Stimulated activated naive CD8-positive, alpha-beta T cell treated with anti-CD3 and anti-CD28 coated beads, Interleukin-15, amount 100 ng/mL, for 72 hours (primary cell): Measurements from ENCODE around the gene STPG4.

Experiments used
- ATAC-seq: fragments of 150-1000 bp; cut with Tn5 transposase; 2 replicates; pipeline ENCODE4 v1.10.0; 2021; ENCODE audit warnings: mild to moderate bottlenecking, moderate library complexity
- DNase-seq, 2 donors: peaks; one replicate each; pipeline ENCODE4 v3.0.0; 2021 to 2022
- H3K27ac Mint-ChIP-seq, 2 donors: one replicate each; pipeline ENCODE4 v1.8.0; 2022; ENCODE audit warnings: mild to moderate bottlenecking in 2 of 2, mixed read lengths in 2 of 2, moderate library complexity in 2 of 2
- H3K27me3 Mint-ChIP-seq: one replicate; pipeline ENCODE4 v1.8.0; 2022; ENCODE audit warnings: mixed read lengths
- H3K4me1 Mint-ChIP-seq: one replicate; pipeline ENCODE4 v1.8.0; 2022; ENCODE audit warnings: mild to moderate bottlenecking, mixed read lengths
- H3K4me3 Mint-ChIP-seq, 2 donors: one replicate each; pipeline ENCODE4 v1.8.0; 2022; ENCODE audit warnings: mild to moderate bottlenecking in 2 of 2, mixed read lengths in 2 of 2, moderate library complexity in 1 of 2
- H3K9me3 Mint-ChIP-seq, 2 donors: one replicate each; pipeline ENCODE4 v1.8.0; 2022; ENCODE audit warnings: mixed read lengths in 2 of 2

Gene STPG4

GRCh38 chr2:47076586-47077441 is 78.3 kb downstream of the STPG4 start:
- Mint-ChIP-seq H3K4me1 (peaks cover 26% of the 10 kb centered on the region), H3K27me3 (no peaks in the 10 kb centered on the region), H3K4me3 (no peak overlapping the region), H3K9me3 (no peaks in the 10 kb centered on the region), H3K27ac (peak overlapping the region in 1 of 2 donors; percentile 46)
- ATAC-seq (peak; percentile 16), DNase-seq (no peak)

- no peak overlapping the region for H3K4me3 Mint-ChIP-seq
- no peaks in the 10 kb centered on the region for H3K9me3 Mint-ChIP-seq
- no peaks in the 10 kb centered on the region for H3K27me3 Mint-ChIP-seq
- peaks cover 33% of the 10 kb centered on the region for H3K4me1 Mint-ChIP-seq
- no peak for DNase-seq
- H3K27ac Mint-ChIP-seq, result no peak overlapping the region
- ATAC-seq, result no peak
Observed at GRCh38 chr2:47076126-47076506, 79.0 kb downstream of the STPG4 start.

- no peak for DNase-seq
- H3K27ac Mint-ChIP-seq, result peak overlapping the region in 1 of 2 donors; percentile 4
- H3K9me3 Mint-ChIP-seq, result no peaks in the 10 kb centered on the region
- peaks cover 38% of the 10 kb centered on the region for H3K4me1 Mint-ChIP-seq
- no peaks in the 10 kb centered on the region for H3K27me3 Mint-ChIP-seq
- ATAC-seq, result no peak
- H3K4me3 Mint-ChIP-seq, result no peak overlapping the region
Observed at GRCh38 chr2:47075361-47076125, 79.6 kb downstream of the STPG4 start.

- H3K27ac Mint-ChIP-seq, result peak overlapping the region in 1 of 2 donors; percentile 69
- H3K9me3 Mint-ChIP-seq, result no peaks in the 10 kb centered on the region
- H3K4me3 Mint-ChIP-seq, result no peak overlapping the region
- DNase-seq (no peak), ATAC-seq (no peak)
- H3K4me1 Mint-ChIP-seq, result peaks cover 37% of the 10 kb centered on the region
- no peaks in the 10 kb centered on the region for H3K27me3 Mint-ChIP-seq
Observed at GRCh38 chr2:47074691-47075090, 80.4 kb downstream of the STPG4 start.

GRCh38 chr2:47073641-47074040 is 81.5 kb downstream of the STPG4 start:
- ATAC-seq, result no peak
- Mint-ChIP-seq H3K27ac (no peak overlapping the region), H3K4me3 (no peak overlapping the region), H3K9me3 (no peaks in the 10 kb centered on the region), H3K4me1 (peaks cover 46% of the 10 kb centered on the region), H3K27me3 (no peaks in the 10 kb centered on the region)
- no peak for DNase-seq

- no peak for ATAC-seq
- no peak overlapping the region for H3K27ac Mint-ChIP-seq
- no peak for DNase-seq
- H3K27me3 Mint-ChIP-seq, result no peaks in the 10 kb centered on the region
- no peak overlapping the region for H3K4me3 Mint-ChIP-seq
- H3K9me3 Mint-ChIP-seq, result no peaks in the 10 kb centered on the region
- H3K4me1 Mint-ChIP-seq, result peaks cover 50% of the 10 kb centered on the region
Observed at GRCh38 chr2:47073217-47073616, 81.9 kb downstream of the STPG4 start.

GRCh38 chr2:47072728-47073191 is 82.3 kb downstream of the STPG4 start:
- Mint-ChIP-seq H3K4me3 (no peak overlapping the region), H3K27ac (peak overlapping the region in 1 of 2 donors; percentile 19), H3K27me3 (no peaks in the 10 kb centered on the region), H3K9me3 (no peaks in the 10 kb centered on the region), H3K4me1 (peaks cover 55% of the 10 kb centered on the region)
- DNase-seq (no peak), ATAC-seq (no peak)

GRCh38 chr2:47072018-47072691 is 83.0 kb downstream of the STPG4 start:
- no peak for ATAC-seq
- peaks cover 61% of the 10 kb centered on the region for H3K4me1 Mint-ChIP-seq
- no peaks in the 10 kb centered on the region for H3K27me3 Mint-ChIP-seq

GRCh38 chr2:47070920-47071824 is 83.9 kb downstream of the STPG4 start:
- no peaks in the 10 kb centered on the region for H3K27me3 Mint-ChIP-seq
- no peaks in the 10 kb centered on the region for H3K9me3 Mint-ChIP-seq
- DNase-seq, result peak; percentile 64 to 84
- ATAC-seq, result peak; percentile 83
- peaks cover 62% of the 10 kb centered on the region for H3K4me1 Mint-ChIP-seq
- H3K4me3 Mint-ChIP-seq, result peak overlapping the region; percentile 61 to 72
- H3K27ac Mint-ChIP-seq, result peak overlapping the region; percentile 66 to 74

More at GRCh38 chr2:47072018-47072691, 83.0 kb downstream of the STPG4 start:
- Mint-ChIP-seq H3K4me3 (peak overlapping the region; percentile 61 to 72), H3K27ac (peak overlapping the region; percentile 74 to 78), H3K9me3 (no peaks in the 10 kb centered on the region)
- no peak for DNase-seq

- no peak for ATAC-seq
- Mint-ChIP-seq H3K27ac (peak overlapping the region in 1 of 2 donors; percentile 74), H3K27me3 (no peaks in the 10 kb centered on the region), H3K9me3 (no peaks in the 10 kb centered on the region), H3K4me3 (peak overlapping the region; percentile 42 to 72), H3K4me1 (peaks cover 69% of the 10 kb centered on the region)
- no peak for DNase-seq
Observed at GRCh38 chr2:47070155-47070919, 84.8 kb downstream of the STPG4 start.

- H3K9me3 Mint-ChIP-seq, result no peaks in the 10 kb centered on the region
- no peaks in the 10 kb centered on the region for H3K27me3 Mint-ChIP-seq
- ATAC-seq, result no peak
- peak overlapping the region in 1 of 2 donors; percentile 76 for H3K27ac Mint-ChIP-seq
- peaks cover 69% of the 10 kb centered on the region for H3K4me1 Mint-ChIP-seq
- H3K4me3 Mint-ChIP-seq, result no peak overlapping the region
- no peak for DNase-seq
Observed at GRCh38 chr2:47069628-47070154, 85.4 kb downstream of the STPG4 start.

GRCh38 chr2:47068981-47069627 is 86.0 kb downstream of the STPG4 start:
- DNase-seq (no peak), ATAC-seq (no peak)
- Mint-ChIP-seq H3K27me3 (no peaks in the 10 kb centered on the region), H3K4me3 (no peak overlapping the region), H3K9me3 (no peaks in the 10 kb centered on the region), H3K27ac (peak overlapping the region; percentile 37 to 76), H3K4me1 (peaks cover 69% of the 10 kb centered on the region)

GRCh38 chr2:47067788-47068407 is 87.2 kb downstream of the STPG4 start:
- Mint-ChIP-seq H3K27me3 (no peaks in the 10 kb centered on the region), H3K4me1 (peaks cover 65% of the 10 kb centered on the region), H3K4me3 (no peak overlapping the region), H3K9me3 (no peaks in the 10 kb centered on the region), H3K27ac (peak overlapping the region in 1 of 2 donors; percentile 65)
- DNase-seq, result no peak
- ATAC-seq, result no peak
